NCI-H1417 treated with DMSO at 0.1 percent for 48 hours (cell line): ENCODE measurements around the gene MTA2.
A peak's percentile ranks its signal among the peaks of the same experiment; 100 is the strongest.
"Not testable (repeated sequence)": the region's sequence is repeated elsewhere in the genome, so short reads cannot be mapped to it uniquely, and the experiment has no call there.

ENCODE experiments used
- DNase-seq: peaks from one replicate; lab custom pipeline; 2025; lab: John Stamatoyannopoulos, UW

MTA2 gene

GRCh38 chr11:62601372-62602140, at the start of gene MTA2:
TSS of gene MTA2 (minus strand) at chr11:62601865. CDS start at chr11:62601450, 415 bp downstream.
- peak; percentile 95 for DNase-seq

- DNase-seq, result not testable (repeated sequence)
Observed at GRCh38 chr11:62650283-62650682, 48.6 kb upstream of the MTA2 start.

- DNase-seq, result no peak
Observed at GRCh38 chr11:62649486-62649885, 47.8 kb upstream of the MTA2 start.

GRCh38 chr11:62648967-62649364, 47.3 kb upstream of the MTA2 start:
- DNase-seq, result no peak

- no peak for DNase-seq
Observed at GRCh38 chr11:62648185-62648966, 46.7 kb upstream of the MTA2 start.

- no peak for DNase-seq
Observed at GRCh38 chr11:62647609-62648005, 45.9 kb upstream of the MTA2 start.

- DNase-seq, result no peak
Observed at GRCh38 chr11:62646825-62647608, 45.4 kb upstream of the MTA2 start.

- peak; percentile 93 for DNase-seq
Observed at GRCh38 chr11:62645946-62646824, 44.5 kb upstream of the MTA2 start, which contains the start of gene GANAB. TSS of gene GANAB (minus strand) at chr11:62646613. CDS start at chr11:62646599, 14 bp downstream.

GRCh38 chr11:62645671-62645945, 43.9 kb upstream of the MTA2 start:
- DNase-seq, result no peak

GRCh38 chr11:62644220-62644619, 42.6 kb upstream of the MTA2 start:
- no peak for DNase-seq

- DNase-seq, result no peak
Observed at GRCh38 chr11:62632492-62632891, 30.8 kb upstream of the MTA2 start.

- DNase-seq, result no peak
Observed at GRCh38 chr11:62627713-62628112, 26.0 kb upstream of the MTA2 start.

GRCh38 chr11:62622476-62623089, 20.9 kb upstream of the MTA2 start:
- DNase-seq, result no peak

GRCh38 chr11:62621567-62622470, 20.2 kb upstream of the MTA2 start, which contains the start of gene B3GAT3:
TSS of gene B3GAT3 (minus strand) at chr11:62621986. CDS start at chr11:62621947, 39 bp downstream.
- peak; percentile 96 for DNase-seq

GRCh38 chr11:62621027-62621566, 19.4 kb upstream of the MTA2 start:
- DNase-seq, result no peak

GRCh38 chr11:62616957-62617356, 15.3 kb upstream of the MTA2 start:
- DNase-seq, result not testable (repeated sequence)

GRCh38 chr11:62615521-62615920, 13.9 kb upstream of the MTA2 start:
- DNase-seq, result no peak

GRCh38 chr11:62614275-62614674, 12.6 kb upstream of the MTA2 start:
- no peak for DNase-seq

GRCh38 chr11:62613291-62613778, 11.7 kb upstream of the MTA2 start:
- DNase-seq, result no peak
